Measurements from ENCODE around the gene TMTC3. TPM values are rescaled to one million over a fixed set of nuclear protein-coding genes. Genes with fewer than 3 reads are reported as not detected.
A peak's percentile ranks its signal among the peaks of the same experiment; 100 is the strongest.

TMTC3 gene
- total RNA-seq, 1 experiment from 2014 or later, result 30.8 TPM

GRCh38 chr12:88228720-88229119 lies 86.6 kb downstream of the TMTC3 start:
- CTCF ChIA-PET, result no interaction called here
- H3K9me3 Mint-ChIP-seq (ENCODE audit: low read depth, unreplicated experiment), result peaks cover 4% of the 10 kb centered on the region
- BruUV-seq (replicated peaks), result no TSS peak
- H3K27ac Mint-ChIP-seq (ENCODE audit: unreplicated experiment), result no peak overlapping the region
- no peaks in the 10 kb centered on the region for H3K27me3 Mint-ChIP-seq (ENCODE audit: unreplicated experiment)
- TF ChIP-seq, protein P1, sequence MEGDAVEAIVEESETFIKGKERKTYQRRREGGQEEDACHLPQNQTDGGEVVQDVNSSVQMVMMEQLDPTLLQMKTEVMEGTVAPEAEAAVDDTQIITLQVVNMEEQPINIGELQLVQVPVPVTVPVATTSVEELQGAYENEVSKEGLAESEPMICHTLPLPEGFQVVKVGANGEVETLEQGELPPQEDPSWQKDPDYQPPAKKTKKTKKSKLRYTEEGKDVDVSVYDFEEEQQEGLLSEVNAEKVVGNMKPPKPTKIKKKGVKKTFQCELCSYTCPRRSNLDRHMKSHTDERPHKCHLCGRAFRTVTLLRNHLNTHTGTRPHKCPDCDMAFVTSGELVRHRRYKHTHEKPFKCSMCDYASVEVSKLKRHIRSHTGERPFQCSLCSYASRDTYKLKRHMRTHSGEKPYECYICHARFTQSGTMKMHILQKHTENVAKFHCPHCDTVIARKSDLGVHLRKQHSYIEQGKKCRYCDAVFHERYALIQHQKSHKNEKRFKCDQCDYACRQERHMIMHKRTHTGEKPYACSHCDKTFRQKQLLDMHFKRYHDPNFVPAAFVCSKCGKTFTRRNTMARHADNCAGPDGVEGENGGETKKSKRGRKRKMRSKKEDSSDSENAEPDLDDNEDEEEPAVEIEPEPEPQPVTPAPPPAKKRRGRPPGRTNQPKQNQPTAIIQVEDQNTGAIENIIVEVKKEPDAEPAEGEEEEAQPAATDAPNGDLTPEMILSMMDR (IDR thresholded peaks at IDR 0.05; ENCODE audit: unreplicated experiment), result no peak
- H3K36me3 Mint-ChIP-seq (ENCODE audit: insufficient read depth, unreplicated experiment), result no peaks in the 10 kb centered on the region
- no peaks in the 10 kb centered on the region for H3K4me1 Mint-ChIP-seq (ENCODE audit: low read depth, unreplicated experiment)
- H3K4me3 Mint-ChIP-seq (ENCODE audit: low read depth, unreplicated experiment), result no peak overlapping the region
- DNase-seq, result no peak
- intact Hi-C loops (cut with micrococcal nuclease; ENCODE audit: unreplicated experiment), result no loop called here

- no peak for DNase-seq
- Mint-ChIP-seq H3K4me3 (ENCODE audit: low read depth, unreplicated experiment) (no peak overlapping the region), H3K27me3 (ENCODE audit: unreplicated experiment) (no peaks in the 10 kb centered on the region), H3K36me3 (ENCODE audit: insufficient read depth, unreplicated experiment) (no peaks in the 10 kb centered on the region), H3K9me3 (ENCODE audit: low read depth, unreplicated experiment) (peaks cover 4% of the 10 kb centered on the region), H3K27ac (ENCODE audit: unreplicated experiment) (no peak overlapping the region), H3K4me1 (ENCODE audit: low read depth, unreplicated experiment) (no peaks in the 10 kb centered on the region)
- TF ChIP-seq, protein P1 (IDR thresholded peaks at IDR 0.05; ENCODE audit: unreplicated experiment), result no peak
- CTCF ChIA-PET, result no interaction called here
- BruUV-seq (replicated peaks), result no TSS peak
- intact Hi-C loops (cut with micrococcal nuclease; ENCODE audit: unreplicated experiment), result no loop called here
Measured at GRCh38 chr12:88230271-88230670, 88.2 kb downstream of the TMTC3 start.

DNA sequence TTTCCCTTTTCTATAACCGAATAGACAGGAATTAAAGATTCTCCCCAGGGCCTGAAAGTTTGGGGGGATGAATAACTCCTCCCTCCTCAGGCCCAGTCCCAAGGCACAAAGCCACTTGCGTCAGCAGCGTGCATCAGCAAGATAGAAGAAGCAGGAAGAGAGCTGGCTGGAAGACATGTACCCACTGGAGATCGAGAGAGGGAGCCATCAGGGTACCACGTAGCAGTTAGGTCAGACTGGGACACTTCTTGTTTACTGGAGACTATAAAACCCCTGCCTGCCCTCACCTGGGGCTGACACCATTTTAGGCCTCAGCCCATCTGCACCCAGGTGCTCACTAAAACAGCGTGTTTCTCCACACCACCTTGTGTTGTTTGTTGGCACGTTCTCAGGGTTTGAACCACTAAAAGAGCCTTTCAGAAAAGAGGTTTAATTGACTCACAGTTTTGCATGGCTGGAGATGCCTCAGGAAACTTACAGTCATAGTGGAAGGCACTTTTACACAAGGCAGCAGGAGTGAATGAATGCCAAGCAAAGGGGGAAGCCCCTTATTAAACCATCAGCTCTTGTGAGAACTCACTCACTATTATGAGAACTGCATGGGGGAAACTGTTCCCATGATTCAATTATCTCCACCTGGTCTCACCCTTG lies 93.2 kb downstream of the TMTC3 start:
- TF ChIP-seq, protein P1 (IDR thresholded peaks at IDR 0.05; ENCODE audit: unreplicated experiment), result no peak
- H3K4me1 Mint-ChIP-seq (ENCODE audit: low read depth, unreplicated experiment), result peaks cover 15% of the 10 kb centered on the region
- no peak overlapping the region for H3K4me3 Mint-ChIP-seq (ENCODE audit: low read depth, unreplicated experiment)
- no peaks in the 10 kb centered on the region for H3K27me3 Mint-ChIP-seq (ENCODE audit: unreplicated experiment)
- no peaks in the 10 kb centered on the region for H3K9me3 Mint-ChIP-seq (ENCODE audit: low read depth, unreplicated experiment)
- H3K27ac Mint-ChIP-seq (ENCODE audit: unreplicated experiment), result no peak overlapping the region
- DNase-seq, result no peak
- no peaks in the 10 kb centered on the region for H3K36me3 Mint-ChIP-seq (ENCODE audit: insufficient read depth, unreplicated experiment)
- intact Hi-C loops (cut with micrococcal nuclease; ENCODE audit: unreplicated experiment), result no loop called here
- CTCF ChIA-PET, result no interaction called here
- no TSS peak for BruUV-seq (replicated peaks)

GRCh38 chr12:88237954-88238353 lies 95.8 kb downstream of the TMTC3 start:
- Mint-ChIP-seq H3K27ac (ENCODE audit: unreplicated experiment) (no peak overlapping the region), H3K4me1 (ENCODE audit: low read depth, unreplicated experiment) (peaks cover 31% of the 10 kb centered on the region), H3K36me3 (ENCODE audit: insufficient read depth, unreplicated experiment) (no peaks in the 10 kb centered on the region), H3K27me3 (ENCODE audit: unreplicated experiment) (no peaks in the 10 kb centered on the region), H3K9me3 (ENCODE audit: low read depth, unreplicated experiment) (no peaks in the 10 kb centered on the region), H3K4me3 (ENCODE audit: low read depth, unreplicated experiment) (no peak overlapping the region)
- TF ChIP-seq, protein P1 (IDR thresholded peaks at IDR 0.05; ENCODE audit: unreplicated experiment), result no peak
- intact Hi-C loops (cut with micrococcal nuclease; ENCODE audit: unreplicated experiment), result no loop called here
- CTCF ChIA-PET, result interaction anchor here (0.6 kb wide), 1 partner anchor 476 kb away, joined by 3 read pairs; no protein-coding TSS in a partner anchor
- BruUV-seq (replicated peaks), result no TSS peak
- peak; percentile 13 for DNase-seq

Measured in Calu3 (cell line).